ENCODE data around the gene FOXN1.
A peak's percentile ranks its signal among the peaks of the same experiment; 100 is the strongest.
"Not testable (repeated sequence)": the region's sequence is repeated elsewhere in the genome, so short reads cannot be mapped to it uniquely, and the experiment has no call there.

The FOXN1 gene

DNA sequence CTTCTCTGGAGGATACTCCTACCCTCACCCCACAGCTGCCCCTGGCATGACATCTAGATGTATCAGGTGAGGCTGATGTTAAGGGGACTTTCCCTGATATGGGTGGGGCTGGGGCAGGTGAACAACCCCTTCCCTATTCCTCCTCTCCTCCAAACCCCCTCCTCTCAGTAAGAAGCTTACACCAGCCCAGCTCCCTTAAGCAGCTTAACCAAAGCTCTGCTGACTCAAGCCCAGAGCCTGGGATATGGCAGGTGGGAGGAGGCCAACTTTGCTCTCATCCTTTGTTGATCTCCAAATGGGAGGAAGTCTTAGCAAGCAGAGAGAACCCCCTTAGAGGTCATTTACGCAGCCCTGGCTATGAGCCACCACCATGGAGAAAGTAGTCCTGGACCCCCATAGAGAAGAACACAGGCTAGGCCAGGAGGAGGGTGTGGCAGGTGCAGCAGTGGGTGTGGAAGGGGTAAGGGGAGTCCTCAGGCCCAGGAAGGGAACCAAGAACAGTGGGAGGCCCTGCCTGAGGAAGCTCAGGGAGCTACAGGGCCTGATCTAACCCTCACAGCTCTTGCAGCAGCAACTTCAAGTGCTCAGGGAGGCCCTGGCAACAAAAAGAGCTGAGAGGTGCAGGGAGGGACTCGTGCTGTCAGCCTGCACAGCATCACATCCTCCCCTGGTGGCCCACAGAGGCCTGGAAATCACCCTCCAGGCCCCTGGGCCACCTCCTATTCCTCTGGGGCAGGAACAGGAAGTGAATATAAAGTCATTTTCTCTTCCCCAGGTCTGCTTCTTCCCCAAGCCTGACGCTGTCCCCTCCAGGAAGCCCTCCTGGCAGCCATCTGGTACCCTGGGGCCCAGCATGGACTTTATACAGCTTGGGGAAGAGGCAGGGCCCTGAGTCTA is 43.3 kb downstream of the FOXN1 start:
- DNase-seq, result no peak

DNA sequence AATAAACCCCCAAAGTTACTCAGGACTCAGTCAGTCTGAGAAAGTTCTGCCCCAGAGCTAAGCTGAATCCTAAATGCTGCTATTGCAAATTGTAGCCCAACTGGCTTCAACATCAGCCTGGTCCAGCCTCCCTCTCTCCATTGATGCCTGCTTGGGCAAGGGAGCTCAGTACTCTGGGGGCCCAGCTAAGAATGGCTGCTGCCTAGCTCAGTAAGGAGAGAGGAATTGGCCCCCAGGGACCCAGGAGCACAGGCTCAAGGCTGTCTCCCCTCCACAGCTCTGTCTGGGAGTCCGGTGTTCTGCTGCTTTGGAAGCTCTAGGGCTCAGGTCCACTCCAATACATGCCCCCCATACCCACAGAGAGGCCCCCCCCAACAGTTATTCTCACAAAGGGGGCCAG is 44.7 kb downstream of the FOXN1 start:
- no peak for DNase-seq

DNA sequence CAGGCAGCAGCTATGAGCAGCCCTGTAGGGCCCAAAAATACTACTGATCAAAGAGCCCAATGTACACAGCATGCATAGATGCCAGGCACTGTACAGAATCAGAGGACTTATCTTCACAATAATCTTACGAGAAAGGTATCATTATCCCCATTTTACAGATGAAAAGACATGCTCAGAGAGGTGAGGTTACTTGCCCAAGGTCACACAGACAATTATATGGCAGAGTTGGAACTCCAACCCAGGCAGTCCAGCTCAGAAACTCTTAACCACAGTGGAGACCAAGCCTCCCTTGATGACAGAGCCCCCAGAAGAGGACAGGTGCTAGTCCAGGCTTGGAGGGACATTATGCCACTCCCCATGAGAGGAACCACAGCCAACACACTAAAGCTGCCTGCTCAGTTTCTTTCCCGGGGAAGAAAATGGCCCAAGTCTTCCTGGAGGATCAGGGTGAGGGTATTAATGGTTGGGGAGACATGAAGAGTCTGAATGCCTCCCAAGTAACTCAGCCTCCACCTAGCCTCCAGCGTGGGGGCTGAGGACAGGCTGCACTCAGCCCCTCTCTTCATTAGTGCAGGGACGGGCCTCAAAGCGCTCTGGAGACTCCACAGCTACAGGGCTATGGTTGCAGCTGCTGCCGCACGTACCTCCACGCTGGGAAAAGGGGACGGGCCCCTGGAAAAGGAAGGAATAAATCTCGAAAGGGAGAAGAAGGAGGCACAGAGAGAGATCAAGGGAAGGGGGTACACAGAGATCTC is 45.5 kb downstream of the FOXN1 start:
- DNase-seq, result no peak

DNA sequence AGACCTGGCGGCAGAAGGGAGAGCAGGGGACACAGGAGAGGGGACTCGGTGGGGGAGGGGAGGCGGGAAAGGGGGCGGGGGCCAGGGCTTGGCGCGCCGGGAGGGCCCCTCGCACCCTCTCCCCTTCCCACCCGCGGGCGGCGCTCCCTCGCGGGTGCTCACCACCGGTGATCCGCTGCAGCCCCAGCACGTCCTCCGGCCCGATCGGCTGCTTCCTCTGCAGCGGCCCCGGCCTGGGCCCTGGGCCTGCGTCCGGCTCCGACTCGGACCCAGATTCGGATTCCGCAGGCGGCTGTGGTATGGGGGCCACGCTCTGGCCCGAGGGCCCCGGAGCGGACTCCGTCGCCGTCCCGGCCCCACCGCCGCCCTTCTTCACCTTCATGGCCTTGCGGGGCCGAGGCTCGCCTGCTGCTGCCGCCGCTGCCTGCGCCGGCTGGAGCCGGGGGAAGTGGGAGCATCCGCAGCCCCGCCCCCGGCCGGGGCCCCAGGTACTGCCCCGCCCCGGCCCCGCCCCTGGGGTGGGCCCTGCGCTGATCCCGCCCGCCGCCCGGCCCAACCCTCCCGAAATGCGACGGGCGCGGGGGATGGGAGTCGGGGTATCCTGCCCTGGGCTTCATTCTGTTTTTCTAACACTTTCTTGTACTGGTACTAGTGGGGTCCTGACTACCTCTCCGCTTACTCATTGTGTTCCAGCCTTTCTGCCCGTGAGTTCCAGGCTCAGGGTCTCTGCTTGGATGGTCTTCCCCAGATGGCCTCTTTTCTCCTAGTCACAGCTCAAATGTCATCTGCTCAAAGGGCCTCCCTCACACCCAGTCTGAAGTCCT is 46.2 kb downstream of the FOXN1 start, which contains the start of gene UNC119:
UNC119 (minus strand) TSS at position 449 of the 824 bp plus-strand sequence; CDS start at position 382, 67 bp downstream.
- DNase-seq, result peak; percentile 50 to 76

DNA sequence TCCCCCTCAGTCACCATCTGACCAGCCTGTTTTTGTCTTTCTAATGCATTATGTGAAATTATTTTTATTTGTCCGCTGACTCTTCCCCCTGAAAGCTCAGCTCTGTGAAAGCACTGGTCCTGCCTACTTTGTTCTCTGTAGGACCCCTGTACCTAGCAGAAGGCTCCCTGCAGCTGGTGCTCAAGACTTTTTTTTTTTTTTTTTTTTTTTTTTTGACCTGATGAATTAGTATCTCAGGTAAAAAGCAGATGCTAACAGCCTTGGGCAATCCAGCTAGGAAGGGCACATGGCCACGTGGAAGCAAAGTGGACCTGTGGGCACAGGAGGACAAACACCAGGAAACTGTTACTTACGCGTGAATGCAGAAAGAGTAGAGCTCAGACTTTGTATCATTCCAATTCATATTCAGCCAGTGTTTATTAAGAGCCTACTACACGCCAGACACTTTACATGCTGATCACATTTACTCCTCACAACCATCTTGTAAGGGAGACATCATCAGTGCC is 46.9 kb downstream of the FOXN1 start:
- no peak for DNase-seq

DNA sequence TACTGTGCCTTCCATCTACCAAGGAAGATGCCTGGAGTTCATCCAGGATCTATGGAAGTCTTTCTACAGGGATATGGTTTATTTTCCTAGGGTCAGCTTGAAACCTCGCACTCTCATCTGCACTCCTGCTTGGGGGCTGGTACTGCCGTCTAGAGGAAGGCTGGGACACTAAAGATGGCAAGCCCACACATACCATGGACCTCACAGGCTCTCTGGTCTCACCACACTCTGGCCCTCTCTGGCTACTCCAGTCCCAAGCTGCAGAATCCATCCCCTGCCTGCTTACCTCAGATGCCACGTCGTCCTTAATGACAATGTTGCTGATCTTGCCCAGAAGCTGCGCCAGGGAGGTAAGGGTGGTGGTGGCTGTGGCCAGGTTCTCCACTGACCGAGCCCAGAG is 48.4 kb downstream of the FOXN1 start:
- no peak for DNase-seq

DNA sequence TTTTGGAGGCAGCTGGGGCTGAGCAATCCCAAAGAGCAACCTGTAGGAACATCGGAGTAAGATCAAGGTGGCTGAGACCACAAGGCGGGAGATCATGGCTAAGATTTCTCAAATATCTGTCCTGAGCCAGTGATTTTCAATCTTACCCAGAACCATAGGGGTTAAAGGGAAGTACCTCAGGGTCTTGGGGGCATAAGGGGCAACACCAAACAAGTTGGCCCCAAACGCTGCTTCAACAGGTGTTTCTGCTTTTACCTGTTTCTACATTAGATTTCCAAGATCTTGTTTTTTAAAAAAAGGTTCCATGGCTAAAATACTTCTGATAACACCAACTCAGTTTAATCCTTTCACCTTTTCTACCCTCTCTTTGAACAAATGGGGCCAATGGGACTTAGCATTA is 48.9 kb downstream of the FOXN1 start:
- no peak for DNase-seq

DNA sequence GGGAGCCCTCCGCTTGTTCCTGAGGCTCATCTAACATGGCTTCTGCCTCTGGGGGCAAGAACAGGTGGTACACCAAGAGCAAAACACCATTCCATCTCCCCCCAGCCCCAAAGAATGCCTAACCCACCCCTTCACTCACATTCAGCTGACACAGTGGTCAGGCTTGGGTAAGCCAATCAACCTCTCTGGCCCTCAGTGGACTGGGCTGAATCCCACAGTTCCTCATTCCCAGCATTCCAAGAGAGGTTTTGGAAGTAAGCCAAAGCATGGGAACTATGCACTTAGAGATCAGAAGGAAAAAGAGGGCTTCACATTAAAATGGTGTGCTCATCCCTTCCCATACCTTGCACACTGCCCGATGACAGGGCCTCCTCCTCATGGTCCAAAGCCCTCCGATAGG is 57.3 kb downstream of the FOXN1 start:
- no peak for DNase-seq

DNA sequence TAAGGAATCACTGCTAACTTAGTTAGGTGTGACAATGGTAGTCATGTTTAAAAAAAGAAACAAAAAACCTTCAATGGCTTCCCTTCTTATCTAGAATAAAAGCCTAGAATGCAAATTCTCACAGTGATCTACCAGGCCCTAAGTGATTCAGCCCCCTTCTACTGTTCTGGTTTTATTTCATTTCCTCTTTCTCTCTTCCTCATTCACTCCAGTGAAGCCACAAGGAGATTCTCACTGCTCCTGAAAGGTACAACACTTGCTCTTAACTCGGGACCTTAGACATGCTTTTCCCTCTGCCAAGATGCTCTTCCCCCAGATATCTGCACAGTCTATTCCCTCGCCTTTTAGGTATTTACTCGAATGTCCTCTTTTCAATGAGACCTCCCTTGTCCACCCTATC is 61.5 kb downstream of the FOXN1 start:
- no peak for DNase-seq

DNA sequence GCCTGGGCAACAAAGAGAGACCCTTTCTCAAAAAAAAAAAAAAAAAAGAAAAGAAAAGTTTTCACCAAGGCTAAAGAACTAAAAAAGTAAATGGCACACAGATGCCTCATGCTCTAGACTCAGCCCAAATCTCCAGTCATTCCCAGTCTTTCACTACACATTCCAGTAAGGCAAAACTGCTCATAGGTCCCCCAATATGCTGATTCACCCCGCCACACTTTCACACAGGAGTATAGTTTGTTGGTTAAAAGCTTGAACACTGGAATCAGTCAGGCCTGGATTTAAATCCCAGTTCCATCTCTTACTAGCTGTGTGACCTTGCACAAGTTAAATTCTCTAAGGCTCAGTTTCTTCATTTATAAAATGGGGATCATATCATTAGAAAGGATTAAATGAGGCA is 63.3 kb downstream of the FOXN1 start:
- DNase-seq, result no peak

DNA sequence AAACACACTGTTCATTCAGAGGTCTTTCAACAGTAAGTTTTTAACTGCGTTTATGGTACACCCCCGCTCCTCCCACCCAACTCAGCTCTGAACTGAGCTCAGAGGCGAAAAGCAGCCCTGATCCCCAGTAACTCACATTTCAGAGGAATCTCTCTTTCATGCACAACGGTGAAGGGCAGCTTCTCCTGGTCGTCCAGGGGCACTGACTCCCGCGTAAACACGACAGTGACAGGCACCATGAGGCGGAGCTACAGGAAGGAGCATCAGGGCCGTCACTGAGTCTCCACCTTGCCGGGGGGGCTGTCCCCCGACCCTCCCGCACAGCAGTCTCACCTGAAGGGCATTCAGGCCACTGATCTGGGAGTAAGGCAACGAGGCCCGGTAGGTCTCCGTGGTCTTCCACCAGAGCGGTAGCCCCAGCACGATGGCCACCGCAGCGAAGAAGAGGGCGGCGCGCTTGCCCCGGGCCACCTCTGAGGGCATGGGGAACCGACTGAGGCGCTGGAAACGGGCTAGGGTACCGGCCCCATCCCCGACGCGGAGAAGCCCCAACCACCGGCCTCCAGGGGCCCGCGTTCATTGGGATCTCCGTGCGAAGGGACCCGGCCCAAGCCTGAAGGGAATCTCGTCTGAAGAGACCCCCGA is 64.7 kb downstream of the FOXN1 start:
- peak; percentile 40 to 47 for DNase-seq

DNA sequence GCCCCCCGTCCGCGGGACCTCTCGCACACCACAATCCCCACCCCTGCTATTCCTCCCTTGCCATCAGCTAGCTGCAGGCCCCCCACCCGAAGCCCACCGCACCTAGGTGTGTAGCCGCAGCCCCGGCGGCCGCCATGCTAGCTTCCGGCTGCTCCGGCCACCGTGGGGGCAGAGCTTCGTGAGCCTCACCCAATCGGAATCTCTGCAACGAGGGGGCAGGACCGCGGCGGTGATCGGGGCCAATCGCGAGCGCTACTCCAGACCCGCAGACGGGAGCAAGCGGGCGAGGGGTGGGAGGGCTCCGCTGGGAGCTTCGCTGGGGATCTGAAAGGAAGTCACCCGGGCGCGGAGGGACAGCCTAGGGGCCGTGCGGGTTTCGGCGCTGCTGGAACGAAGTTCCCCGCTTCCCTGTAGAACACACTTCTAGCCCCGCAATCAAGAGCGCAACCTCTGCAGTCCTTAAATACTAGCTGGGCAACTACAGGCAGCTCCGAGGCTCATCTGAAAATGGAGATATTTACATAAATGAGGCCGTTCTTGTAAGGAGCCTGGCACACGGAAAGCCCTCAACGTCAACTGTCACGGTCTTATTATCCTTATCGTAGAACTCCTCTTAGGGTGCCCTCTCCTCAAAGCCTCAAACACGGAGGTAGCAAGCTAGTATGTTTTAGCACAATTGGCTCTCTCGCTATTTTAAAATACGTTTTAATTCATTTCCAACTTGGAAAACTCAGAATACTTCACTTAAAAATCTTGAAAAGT is 65.4 kb downstream of the FOXN1 start, which contains the start of gene PIGS:
PIGS (minus strand) TSS at position 164 of the 762 bp plus-strand sequence; CDS start at position 136, 28 bp downstream.
- DNase-seq, result peak; percentile 94 to 96

DNA sequence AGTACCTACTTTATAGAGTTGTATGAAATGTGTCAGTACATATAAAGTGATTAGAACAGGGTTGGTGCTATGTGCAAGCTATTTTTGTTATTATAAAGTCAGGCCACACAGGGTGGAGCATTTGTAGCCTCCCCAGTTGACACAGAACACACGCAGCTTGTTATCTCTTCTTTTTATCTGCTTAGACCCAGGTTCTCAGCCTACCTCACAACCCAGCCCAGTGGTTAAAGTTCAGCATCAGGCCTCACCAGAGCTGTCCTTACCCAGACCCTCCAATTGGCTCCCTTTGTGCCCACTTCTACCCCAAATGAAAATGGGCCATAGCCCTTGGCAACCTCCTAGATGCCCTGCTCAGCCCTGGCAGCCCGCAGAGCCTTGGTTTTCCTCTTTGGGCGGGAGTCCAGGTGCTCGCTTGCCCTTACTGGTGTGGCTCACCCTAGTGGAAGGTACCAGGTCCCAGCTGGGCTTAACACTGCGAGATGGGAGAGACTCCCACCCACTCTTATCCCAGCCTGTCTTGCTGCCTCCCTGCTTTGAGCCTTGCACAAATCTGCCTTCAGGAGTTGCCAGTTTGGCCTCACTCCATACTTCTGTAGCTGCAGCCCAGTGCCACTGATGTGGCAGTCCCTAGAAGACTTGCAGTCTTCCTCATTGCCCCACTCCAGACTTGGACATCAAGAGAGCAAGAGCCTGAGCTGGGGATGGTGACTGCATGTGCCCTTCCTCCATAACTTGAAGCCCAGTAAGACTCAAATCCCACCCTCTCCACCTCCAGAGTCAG is 66.3 kb downstream of the FOXN1 start:
- DNase-seq, result no peak

DNA sequence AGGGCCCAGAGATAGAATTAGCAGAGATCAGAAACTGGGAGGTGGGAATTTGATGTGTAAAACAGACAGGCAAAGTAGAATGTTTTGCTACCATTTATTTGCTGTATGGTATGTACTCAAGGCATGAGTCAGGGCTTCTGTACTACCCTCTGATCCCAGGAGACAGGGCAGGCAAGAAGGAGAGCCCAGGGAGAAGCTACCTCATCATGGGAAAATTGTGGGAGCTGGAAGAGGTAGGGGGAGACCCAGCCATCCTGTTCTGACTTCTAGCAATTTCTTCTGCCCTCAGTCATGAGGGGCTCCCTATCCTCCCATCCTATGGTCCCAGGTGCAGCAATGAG is 66.9 kb downstream of the FOXN1 start:
- no peak for DNase-seq

DNA sequence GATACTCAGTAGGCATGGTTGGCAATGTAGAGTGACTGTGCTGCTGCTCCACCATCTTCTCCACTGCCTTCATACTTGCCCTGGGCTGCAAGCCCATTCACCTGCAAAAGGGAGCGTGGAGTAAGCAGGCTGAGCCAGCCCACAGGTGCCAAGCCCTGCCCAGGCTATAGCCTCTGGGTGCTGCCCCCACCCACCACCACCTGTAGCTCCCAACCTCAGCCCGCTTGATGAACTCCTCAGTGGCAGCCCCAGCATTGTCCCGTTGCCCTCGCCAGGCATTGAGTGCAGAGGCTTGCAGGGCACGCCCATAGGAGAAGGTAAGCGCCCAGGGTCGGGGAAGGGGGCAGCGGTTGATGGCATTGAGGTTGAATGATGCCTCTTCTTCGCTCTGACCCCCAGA is 67.4 kb downstream of the FOXN1 start:
- no peak for DNase-seq

DNA sequence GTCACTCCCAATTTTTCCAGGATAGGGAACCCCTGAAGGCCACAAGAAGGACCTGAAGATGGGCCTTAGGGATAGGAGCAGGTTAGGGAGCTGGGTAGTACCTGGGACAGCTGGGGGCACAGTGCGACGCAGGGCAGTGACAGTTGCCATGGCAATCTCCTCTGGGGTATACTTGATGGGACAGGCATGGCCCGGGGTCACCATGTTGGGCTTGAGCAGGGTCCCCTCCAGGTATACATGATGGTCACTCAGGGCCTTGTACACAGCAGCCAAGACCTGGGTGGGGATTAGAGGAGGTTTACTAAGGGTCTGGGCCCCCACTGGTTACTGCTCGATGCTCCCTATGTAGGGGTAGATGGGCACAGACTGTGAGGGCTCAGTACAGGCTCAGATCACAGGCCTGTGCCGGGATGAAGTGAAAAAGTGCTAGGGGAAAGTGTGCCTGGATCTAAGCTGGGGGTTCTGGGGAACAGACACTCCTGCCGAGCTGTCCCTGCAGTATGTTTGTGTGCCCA is 67.9 kb downstream of the FOXN1 start:
- DNase-seq, result no peak

DNA sequence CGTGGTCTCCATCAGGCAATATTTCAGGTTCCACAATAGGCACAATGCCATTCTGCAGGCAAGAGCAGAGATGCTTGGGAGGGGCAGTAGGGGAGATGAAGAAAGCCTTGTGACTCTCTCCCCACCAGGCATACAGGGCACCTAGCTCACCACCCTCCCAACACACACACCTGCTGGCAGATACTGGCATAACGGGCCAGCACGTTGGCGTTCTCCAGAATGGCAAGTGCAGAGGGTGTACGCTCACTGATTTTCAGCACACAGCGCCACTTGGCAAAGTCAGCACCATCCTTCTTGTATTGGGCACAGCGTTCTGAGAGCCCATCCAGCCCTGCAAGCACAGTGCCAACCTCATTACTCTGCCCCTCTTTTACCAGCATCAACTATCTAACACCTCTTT is 68.4 kb downstream of the FOXN1 start:
- no peak for DNase-seq

DNA sequence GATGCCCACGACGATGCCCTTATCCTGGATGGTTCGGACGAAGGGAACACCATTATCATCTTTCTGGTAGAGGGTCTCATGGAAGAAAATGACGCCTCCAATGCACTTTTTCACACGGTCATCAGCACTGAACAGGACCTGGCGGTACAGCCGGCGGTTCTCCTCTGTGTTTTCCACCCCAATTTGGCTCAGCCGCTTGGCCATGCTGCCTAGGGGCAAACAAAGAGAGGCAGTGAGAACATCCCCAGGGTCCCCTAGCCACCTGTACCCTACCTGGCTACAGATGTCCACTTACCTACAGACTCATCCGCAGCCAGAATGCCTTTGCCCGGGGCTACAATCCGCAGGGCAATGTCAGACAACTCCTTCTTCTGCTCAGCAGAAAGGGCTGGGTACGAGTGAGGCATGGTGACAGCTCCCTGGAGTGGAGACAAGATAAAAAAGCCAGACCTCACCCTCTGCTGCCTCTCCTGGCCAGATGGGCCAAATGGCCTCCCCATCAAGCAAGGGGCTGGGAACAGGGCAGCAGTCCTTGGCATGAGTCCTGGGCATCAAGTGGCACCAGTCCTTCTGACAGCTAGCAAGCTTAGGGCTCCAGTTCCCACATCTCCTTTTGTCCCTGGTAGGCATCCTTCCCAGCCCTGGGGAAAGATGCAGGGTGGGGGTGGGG is 69.1 kb downstream of the FOXN1 start:
- no peak for DNase-seq

DNA sequence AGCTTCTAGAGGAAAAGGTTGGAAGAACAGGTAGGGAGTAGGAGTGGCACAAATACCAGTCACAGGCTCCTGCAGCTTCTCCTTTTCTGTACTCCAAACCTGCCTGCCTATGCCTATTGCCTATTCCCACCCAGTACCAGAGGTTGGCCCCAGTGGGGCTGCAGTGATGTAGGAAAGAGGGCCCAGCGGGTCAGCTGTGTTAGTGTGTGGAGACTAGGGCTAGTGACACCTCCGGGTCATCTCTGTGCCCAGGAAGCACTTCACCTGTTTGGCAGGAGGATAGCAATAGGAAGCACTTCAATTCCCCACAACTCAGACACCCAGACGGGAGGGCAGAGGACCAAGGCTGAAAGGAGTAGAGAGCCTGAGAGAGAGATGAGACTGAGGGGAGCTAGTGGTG is 69.9 kb downstream of the FOXN1 start:
- not testable (repeated sequence) for DNase-seq
